Measurements from ENCODE around the gene RNF215. TPM values are rescaled to one million over a fixed set of nuclear protein-coding genes. Genes with fewer than 3 reads are reported as not detected.

The RNF215 gene
- total RNA-seq, 1 donor from 2014 or later: 4.9 TPM

- H3K4me1 ChIP-seq: peaks cover 22% of the 10 kb centered on the region
- TF ChIP-seq CTCF (IDR thresholded peaks at IDR 0.05; ENCODE audit: borderline replicate concordance): no peak
- intact Hi-C loops (cut with micrococcal nuclease): loop anchor here (5.0 kb wide), 1 partner anchor 279 kb away; no protein-coding TSS in a partner anchor
- no peaks in the 10 kb centered on the region for H3K9me3 ChIP-seq (replicated peaks)
- H3K27me3 ChIP-seq (ENCODE audit: low read depth): no peaks in the 10 kb centered on the region
- no peak for DNase-seq
- H3K4me3 ChIP-seq: peak overlapping the region; percentile 73
- no peaks in the 10 kb centered on the region for H3K36me3 ChIP-seq
- peak overlapping the region; percentile 85 for H3K27ac ChIP-seq (replicated peaks)
These were observed 627 bp downstream of the RNF215 start for GRCh38 chr22:30386608-30386959.

- Histone ChIP-seq H3K36me3 (no peaks in the 10 kb centered on the region), H3K27ac (replicated peaks) (no peak overlapping the region), H3K4me3 (peak overlapping the region; percentile 73), H3K9me3 (replicated peaks) (no peaks in the 10 kb centered on the region), H3K27me3 (ENCODE audit: low read depth) (no peaks in the 10 kb centered on the region), H3K4me1 (peaks cover 22% of the 10 kb centered on the region)
- intact Hi-C loops (cut with micrococcal nuclease): loop anchor here (5.0 kb wide), 1 partner anchor 279 kb away; no protein-coding TSS in a partner anchor
- DNase-seq: no peak
- TF ChIP-seq CTCF (IDR thresholded peaks at IDR 0.05; ENCODE audit: borderline replicate concordance): no peak
These were observed 1.3 kb downstream of the RNF215 start for GRCh38 chr22:30385942-30386341.

- Histone ChIP-seq H3K4me3 (no peak overlapping the region), H3K4me1 (peaks cover 22% of the 10 kb centered on the region), H3K27ac (replicated peaks) (no peak overlapping the region), H3K9me3 (replicated peaks) (no peaks in the 10 kb centered on the region), H3K36me3 (no peaks in the 10 kb centered on the region), H3K27me3 (ENCODE audit: low read depth) (no peaks in the 10 kb centered on the region)
- intact Hi-C loops (cut with micrococcal nuclease): loop anchor here (5.0 kb wide), 1 partner anchor 121 kb away; no protein-coding TSS in a partner anchor
- no peak for DNase-seq
- no peak for TF ChIP-seq CTCF (IDR thresholded peaks at IDR 0.05; ENCODE audit: borderline replicate concordance)
These were observed 4.2 kb downstream of the RNF215 start for GRCh38 chr22:30383061-30383460.

GRCh38 chr22:30382340-30382739 is 4.9 kb downstream of the RNF215 start:
- no peaks in the 10 kb centered on the region for H3K9me3 ChIP-seq (replicated peaks)
- H3K36me3 ChIP-seq: no peaks in the 10 kb centered on the region
- no peak for TF ChIP-seq CTCF (IDR thresholded peaks at IDR 0.05; ENCODE audit: borderline replicate concordance)
- intact Hi-C loops (cut with micrococcal nuclease): loop anchor here (5.0 kb wide), 1 partner anchor 120 kb away; no protein-coding TSS in a partner anchor
- H3K27ac ChIP-seq (replicated peaks): no peak overlapping the region
- peaks cover 19% of the 10 kb centered on the region for H3K4me1 ChIP-seq
- H3K27me3 ChIP-seq (ENCODE audit: low read depth): no peaks in the 10 kb centered on the region
- no peak for DNase-seq
- H3K4me3 ChIP-seq: no peak overlapping the region

- Histone ChIP-seq H3K9me3 (replicated peaks) (no peaks in the 10 kb centered on the region), H3K4me1 (peaks cover 12% of the 10 kb centered on the region), H3K27me3 (ENCODE audit: low read depth) (no peaks in the 10 kb centered on the region), H3K4me3 (no peak overlapping the region), H3K27ac (replicated peaks) (no peak overlapping the region), H3K36me3 (no peaks in the 10 kb centered on the region)
- no peak for DNase-seq
- intact Hi-C loops (cut with micrococcal nuclease): loop anchor here (5.0 kb wide), 1 partner anchor 119 kb away; no protein-coding TSS in a partner anchor
- no peak for TF ChIP-seq CTCF (IDR thresholded peaks at IDR 0.05; ENCODE audit: borderline replicate concordance)
These were observed 5.9 kb downstream of the RNF215 start for GRCh38 chr22:30381264-30381663.

Measured in left ventricle myocardium inferior (tissue), 1 donor.